ENCODE results near the gene ZNF804B. TPM values are rescaled to one million over a fixed set of nuclear protein-coding genes. Genes with fewer than 3 reads are reported as not detected.

Gene ZNF804B
- total and polyA plus RNA-seq, 9 of the 15 experiments (the other 6 are each of a cell fraction or from before 2014, with no cell fraction given): 0.04 to 0.22 (median 0.09) TPM; not detected in 6

DNA sequence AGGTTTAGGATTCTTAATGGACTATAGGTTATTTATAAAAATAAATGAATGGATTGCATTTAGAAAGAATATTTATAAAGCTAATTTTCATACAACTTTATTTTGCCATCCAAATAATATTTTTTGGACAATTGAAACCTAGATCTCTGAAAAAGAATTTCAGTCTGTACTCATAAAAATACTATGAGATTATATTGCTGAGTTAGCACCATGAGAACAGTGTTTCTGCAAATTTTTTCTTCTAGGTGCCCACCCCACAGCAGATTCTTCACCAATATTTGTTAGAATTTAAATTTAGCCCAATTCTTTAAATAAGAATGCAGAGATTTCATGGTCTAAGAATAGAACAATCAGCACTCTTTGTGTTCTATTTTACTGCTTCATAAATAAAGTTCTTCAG is 121.6 kb downstream of the ZNF804B start (continued):
- TF ChIP-seq, protein P1, sequence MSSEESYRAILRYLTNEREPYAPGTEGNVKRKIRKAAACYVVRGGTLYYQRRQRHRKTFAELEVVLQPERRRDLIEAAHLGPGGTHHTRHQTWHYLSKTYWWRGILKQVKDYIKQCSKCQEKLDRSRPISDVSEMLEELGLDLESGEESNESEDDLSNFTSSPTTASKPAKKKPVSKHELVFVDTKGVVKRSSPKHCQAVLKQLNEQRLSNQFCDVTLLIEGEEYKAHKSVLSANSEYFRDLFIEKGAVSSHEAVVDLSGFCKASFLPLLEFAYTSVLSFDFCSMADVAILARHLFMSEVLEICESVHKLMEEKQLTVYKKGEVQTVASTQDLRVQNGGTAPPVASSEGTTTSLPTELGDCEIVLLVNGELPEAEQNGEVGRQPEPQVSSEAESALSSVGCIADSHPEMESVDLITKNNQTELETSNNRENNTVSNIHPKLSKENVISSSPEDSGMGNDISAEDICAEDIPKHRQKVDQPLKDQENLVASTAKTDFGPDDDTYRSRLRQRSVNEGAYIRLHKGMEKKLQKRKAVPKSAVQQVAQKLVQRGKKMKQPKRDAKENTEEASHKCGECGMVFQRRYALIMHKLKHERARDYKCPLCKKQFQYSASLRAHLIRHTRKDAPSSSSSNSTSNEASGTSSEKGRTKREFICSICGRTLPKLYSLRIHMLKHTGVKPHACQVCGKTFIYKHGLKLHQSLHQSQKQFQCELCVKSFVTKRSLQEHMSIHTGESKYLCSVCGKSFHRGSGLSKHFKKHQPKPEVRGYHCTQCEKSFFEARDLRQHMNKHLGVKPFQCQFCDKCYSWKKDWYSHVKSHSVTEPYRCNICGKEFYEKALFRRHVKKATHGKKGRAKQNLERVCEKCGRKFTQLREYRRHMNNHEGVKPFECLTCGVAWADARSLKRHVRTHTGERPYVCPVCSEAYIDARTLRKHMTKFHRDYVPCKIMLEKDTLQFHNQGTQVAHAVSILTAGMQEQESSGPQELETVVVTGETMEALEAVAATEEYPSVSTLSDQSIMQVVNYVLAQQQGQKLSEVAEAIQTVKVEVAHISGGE (CRISPR knock-in tag; IDR thresholded peaks at IDR 0.05): no peak
- TF ChIP-seq ZNF354B (CRISPR knock-in tag; IDR thresholded peaks at IDR 0.05): no peak
- no peak for TF ChIP-seq ZZZ3 (IDR thresholded peaks at IDR 0.05)
- TF ChIP-seq, protein P2, sequence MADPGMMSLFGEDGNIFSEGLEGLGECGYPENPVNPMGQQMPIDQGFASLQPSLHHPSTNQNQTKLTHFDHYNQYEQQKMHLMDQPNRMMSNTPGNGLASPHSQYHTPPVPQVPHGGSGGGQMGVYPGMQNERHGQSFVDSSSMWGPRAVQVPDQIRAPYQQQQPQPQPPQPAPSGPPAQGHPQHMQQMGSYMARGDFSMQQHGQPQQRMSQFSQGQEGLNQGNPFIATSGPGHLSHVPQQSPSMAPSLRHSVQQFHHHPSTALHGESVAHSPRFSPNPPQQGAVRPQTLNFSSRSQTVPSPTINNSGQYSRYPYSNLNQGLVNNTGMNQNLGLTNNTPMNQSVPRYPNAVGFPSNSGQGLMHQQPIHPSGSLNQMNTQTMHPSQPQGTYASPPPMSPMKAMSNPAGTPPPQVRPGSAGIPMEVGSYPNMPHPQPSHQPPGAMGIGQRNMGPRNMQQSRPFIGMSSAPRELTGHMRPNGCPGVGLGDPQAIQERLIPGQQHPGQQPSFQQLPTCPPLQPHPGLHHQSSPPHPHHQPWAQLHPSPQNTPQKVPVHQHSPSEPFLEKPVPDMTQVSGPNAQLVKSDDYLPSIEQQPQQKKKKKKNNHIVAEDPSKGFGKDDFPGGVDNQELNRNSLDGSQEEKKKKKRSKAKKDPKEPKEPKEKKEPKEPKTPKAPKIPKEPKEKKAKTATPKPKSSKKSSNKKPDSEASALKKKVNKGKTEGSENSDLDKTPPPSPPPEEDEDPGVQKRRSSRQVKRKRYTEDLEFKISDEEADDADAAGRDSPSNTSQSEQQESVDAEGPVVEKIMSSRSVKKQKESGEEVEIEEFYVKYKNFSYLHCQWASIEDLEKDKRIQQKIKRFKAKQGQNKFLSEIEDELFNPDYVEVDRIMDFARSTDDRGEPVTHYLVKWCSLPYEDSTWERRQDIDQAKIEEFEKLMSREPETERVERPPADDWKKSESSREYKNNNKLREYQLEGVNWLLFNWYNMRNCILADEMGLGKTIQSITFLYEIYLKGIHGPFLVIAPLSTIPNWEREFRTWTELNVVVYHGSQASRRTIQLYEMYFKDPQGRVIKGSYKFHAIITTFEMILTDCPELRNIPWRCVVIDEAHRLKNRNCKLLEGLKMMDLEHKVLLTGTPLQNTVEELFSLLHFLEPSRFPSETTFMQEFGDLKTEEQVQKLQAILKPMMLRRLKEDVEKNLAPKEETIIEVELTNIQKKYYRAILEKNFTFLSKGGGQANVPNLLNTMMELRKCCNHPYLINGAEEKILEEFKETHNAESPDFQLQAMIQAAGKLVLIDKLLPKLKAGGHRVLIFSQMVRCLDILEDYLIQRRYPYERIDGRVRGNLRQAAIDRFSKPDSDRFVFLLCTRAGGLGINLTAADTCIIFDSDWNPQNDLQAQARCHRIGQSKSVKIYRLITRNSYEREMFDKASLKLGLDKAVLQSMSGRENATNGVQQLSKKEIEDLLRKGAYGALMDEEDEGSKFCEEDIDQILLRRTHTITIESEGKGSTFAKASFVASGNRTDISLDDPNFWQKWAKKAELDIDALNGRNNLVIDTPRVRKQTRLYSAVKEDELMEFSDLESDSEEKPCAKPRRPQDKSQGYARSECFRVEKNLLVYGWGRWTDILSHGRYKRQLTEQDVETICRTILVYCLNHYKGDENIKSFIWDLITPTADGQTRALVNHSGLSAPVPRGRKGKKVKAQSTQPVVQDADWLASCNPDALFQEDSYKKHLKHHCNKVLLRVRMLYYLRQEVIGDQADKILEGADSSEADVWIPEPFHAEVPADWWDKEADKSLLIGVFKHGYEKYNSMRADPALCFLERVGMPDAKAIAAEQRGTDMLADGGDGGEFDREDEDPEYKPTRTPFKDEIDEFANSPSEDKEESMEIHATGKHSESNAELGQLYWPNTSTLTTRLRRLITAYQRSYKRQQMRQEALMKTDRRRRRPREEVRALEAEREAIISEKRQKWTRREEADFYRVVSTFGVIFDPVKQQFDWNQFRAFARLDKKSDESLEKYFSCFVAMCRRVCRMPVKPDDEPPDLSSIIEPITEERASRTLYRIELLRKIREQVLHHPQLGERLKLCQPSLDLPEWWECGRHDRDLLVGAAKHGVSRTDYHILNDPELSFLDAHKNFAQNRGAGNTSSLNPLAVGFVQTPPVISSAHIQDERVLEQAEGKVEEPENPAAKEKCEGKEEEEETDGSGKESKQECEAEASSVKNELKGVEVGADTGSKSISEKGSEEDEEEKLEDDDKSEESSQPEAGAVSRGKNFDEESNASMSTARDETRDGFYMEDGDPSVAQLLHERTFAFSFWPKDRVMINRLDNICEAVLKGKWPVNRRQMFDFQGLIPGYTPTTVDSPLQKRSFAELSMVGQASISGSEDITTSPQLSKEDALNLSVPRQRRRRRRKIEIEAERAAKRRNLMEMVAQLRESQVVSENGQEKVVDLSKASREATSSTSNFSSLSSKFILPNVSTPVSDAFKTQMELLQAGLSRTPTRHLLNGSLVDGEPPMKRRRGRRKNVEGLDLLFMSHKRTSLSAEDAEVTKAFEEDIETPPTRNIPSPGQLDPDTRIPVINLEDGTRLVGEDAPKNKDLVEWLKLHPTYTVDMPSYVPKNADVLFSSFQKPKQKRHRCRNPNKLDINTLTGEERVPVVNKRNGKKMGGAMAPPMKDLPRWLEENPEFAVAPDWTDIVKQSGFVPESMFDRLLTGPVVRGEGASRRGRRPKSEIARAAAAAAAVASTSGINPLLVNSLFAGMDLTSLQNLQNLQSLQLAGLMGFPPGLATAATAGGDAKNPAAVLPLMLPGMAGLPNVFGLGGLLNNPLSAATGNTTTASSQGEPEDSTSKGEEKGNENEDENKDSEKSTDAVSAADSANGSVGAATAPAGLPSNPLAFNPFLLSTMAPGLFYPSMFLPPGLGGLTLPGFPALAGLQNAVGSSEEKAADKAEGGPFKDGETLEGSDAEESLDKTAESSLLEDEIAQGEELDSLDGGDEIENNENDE (IDR thresholded peaks at IDR 0.05; ENCODE audit: low read depth, low read length): no peak
- TF ChIP-seq THRAP3 (IDR thresholded peaks at IDR 0.05; ENCODE audit: borderline replicate concordance): no peak
- TF ChIP-seq, protein P3, sequence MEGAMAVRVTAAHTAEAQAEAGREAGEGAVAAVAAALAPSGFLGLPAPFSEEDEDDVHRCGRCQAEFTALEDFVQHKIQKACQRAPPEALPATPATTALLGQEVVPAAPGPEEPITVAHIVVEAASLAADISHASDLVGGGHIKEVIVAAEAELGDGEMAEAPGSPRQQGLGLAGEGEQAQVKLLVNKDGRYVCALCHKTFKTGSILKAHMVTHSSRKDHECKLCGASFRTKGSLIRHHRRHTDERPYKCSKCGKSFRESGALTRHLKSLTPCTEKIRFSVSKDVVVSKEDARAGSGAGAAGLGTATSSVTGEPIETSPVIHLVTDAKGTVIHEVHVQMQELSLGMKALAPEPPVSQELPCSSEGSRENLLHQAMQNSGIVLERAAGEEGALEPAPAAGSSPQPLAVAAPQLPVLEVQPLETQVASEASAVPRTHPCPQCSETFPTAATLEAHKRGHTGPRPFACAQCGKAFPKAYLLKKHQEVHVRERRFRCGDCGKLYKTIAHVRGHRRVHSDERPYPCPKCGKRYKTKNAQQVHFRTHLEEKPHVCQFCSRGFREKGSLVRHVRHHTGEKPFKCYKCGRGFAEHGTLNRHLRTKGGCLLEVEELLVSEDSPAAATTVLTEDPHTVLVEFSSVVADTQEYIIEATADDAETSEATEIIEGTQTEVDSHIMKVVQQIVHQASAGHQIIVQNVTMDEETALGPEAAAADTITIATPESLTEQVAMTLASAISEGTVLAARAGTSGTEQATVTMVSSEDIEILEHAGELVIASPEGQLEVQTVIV (CRISPR knock-in tag; IDR thresholded peaks at IDR 0.05; ENCODE audit: borderline replicate concordance): no peak
- TF ChIP-seq, protein P4, sequence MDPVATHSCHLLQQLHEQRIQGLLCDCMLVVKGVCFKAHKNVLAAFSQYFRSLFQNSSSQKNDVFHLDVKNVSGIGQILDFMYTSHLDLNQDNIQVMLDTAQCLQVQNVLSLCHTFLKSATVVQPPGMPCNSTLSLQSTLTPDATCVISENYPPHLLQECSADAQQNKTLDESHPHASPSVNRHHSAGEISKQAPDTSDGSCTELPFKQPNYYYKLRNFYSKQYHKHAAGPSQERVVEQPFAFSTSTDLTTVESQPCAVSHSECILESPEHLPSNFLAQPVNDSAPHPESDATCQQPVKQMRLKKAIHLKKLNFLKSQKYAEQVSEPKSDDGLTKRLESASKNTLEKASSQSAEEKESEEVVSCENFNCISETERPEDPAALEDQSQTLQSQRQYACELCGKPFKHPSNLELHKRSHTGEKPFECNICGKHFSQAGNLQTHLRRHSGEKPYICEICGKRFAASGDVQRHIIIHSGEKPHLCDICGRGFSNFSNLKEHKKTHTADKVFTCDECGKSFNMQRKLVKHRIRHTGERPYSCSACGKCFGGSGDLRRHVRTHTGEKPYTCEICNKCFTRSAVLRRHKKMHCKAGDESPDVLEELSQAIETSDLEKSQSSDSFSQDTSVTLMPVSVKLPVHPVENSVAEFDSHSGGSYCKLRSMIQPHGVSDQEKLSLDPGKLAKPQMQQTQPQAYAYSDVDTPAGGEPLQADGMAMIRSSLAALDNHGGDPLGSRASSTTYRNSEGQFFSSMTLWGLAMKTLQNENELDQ (CRISPR knock-in tag; IDR thresholded peaks at IDR 0.05; ENCODE audit: borderline replicate concordance): no peak

Measured in K562 (cell line).